Measurements from ENCODE around the gene CCDC9.
"Not testable (repeated sequence)": the region's sequence is repeated elsewhere in the genome, so short reads cannot be mapped to it uniquely, and the experiment has no call there.

Gene CCDC9

DNA sequence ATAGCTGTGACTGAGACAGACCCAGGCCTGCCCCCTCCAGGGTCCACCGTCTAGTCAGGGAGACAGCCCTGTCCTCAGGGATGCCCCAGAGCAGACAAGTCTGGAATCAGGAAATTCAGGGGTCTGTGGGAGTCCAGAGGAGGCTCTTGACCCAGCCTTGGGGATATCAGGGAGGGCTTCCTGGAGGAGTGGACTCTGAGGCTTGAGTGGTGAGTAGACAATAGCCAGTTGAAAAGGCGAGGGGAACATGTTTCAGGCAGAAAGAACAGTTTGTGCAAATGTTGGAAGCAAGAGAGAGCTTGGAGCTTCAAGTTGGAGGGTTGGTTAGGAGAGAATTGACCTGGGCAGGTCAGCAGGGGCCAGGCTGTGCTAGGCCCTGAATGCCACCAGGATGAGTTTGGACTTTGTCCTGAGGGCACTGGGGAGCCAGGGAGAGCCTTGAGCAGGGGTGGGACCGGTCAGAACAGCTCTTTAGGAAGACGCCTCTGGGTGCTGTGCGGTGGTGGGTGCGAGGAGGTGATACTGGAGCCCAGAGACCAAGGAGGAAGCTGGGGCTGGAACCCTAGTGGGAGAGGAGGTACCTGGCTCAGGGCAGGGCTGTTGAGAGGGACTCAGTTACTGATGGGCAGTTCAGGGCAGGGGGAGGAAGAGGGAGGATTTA lies 2.7 kb downstream of the CCDC9 start:
- in situ Hi-C loops (cut with MboI; ENCODE audit: low sequenced_read_pairs) = no loop called here

DNA sequence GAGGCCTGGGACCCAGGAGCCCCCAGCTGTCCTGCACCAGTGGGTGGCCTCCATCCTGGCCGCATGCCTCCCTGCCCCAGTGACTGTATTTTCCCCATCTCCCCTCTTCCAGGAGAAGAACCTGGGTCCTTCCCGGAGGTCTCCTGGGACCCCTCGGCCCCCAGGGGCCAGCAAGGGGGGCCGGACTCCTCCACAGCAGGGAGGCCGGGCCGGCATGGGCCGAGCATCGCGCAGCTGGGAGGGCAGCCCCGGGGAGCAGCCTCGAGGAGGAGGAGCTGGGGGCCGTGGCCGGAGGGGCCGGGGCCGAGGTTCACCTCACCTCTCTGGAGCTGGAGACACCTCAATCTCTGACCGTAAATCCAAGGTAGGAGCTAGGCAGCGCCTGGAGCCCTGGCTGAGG lies 4.2 kb downstream of the CCDC9 start:
- in situ Hi-C loops (cut with MboI; ENCODE audit: low sequenced_read_pairs) = no loop called here

DNA sequence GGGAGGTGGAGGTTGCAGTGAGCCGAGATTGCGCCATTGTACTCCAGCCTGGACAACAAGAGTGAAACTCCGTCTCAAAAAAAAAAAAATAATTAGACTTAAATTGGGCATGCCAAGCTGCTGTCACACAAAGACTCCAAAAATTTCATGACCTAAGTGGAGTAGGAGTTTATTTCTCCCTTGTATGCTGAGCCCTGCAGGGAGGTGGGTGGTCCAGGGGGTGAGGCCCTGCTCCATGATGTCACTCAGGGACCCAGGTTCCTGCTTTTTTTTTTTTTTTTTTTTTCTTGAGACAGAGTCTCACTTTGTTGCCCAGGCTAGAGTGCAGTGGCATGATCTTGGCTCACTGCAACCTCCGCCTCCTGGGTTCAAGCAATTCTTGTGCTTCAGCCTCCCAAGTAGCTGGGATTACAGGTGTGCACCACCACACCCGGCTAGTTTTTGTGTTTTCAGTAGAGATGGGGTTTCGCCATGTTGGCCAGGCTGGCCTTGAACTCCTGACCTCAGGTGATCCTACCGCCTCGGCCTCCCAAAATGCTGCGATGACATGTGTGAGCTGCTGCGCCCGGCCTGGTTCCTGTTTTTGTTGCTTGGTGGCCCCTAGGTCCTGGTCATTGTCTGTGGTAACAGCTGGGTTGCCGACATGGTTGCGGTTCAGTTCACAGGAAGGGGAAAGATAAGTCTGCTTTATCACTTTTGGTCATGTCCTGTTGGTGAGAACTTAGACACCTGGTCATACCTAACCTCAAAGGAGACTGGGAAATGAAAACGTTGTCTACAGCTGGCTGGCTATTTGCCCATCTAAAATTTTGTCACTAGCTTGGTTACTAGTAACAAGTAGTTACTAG lies 5.8 kb downstream of the CCDC9 start:
- in situ Hi-C loops (cut with MboI; ENCODE audit: low sequenced_read_pairs) = not testable (repeated sequence)

DNA sequence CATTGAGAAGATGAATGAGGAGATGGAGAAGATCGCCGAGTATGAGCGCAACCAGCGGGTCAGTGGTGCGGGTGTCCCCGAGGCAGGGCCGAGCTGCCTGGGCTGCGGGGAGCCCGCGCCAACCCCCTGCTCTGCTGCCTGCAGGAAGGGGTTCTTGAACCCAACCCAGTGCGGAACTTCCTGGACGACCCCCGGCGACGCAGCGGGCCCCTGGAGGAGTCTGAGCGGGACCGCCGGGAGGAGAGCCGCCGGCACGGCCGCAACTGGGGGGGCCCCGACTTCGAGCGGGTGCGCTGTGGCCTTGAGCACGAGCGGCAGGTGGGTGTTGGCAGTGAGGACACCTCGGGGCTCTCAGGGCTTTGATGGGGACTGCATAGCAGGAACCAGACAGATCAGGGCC lies 8.3 kb downstream of the CCDC9 start:
- in situ Hi-C loops (cut with MboI; ENCODE audit: low sequenced_read_pairs) = no loop called here

DNA sequence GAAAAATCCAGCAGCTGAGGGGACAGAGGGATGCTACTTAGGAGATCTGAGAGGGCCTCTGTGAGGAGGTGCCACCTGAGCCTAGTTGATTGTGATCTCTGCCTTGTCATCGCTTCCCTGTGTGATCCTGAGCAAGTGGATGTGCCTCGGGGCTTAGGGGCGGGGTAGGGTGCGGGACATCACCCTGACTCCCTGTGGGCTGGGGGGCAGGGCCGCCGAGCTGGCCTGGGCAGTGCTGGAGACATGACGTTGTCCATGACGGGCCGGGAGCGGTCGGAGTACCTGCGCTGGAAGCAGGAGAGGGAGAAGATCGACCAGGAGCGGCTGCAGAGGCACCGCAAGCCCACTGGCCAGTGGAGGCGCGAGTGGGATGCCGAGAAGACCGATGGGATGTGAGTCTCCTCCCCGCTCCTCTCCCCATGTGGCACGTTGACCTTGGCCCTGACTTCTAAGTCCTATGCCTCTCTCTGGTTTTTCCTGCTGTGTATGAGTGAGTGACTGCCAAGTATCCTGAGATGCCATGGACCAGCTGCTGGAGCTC lies 10.1 kb downstream of the CCDC9 start:
- in situ Hi-C loops (cut with MboI; ENCODE audit: low sequenced_read_pairs) = no loop called here

DNA sequence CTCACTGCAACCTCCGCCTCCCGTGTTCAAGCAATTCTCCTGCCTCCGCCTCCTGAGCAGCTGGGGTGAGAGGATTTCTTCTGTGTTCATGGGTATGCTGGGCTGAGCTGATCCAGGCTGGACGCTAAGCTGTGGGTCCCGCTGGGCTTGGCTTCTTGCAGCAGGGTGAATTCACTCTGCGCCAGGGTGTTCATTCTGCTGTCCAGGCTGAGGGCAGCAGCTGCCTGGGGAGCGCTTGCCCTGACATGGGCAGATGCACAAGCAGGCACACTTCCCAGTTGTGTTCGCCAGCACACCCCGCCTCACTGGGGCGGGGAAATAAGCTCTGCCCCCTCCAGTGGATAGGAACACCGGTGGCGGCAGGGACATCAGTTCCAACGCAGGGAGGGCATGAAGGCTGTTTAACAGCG lies 11.0 kb downstream of the CCDC9 start:
- in situ Hi-C loops (cut with MboI; ENCODE audit: low sequenced_read_pairs) = no loop called here

DNA sequence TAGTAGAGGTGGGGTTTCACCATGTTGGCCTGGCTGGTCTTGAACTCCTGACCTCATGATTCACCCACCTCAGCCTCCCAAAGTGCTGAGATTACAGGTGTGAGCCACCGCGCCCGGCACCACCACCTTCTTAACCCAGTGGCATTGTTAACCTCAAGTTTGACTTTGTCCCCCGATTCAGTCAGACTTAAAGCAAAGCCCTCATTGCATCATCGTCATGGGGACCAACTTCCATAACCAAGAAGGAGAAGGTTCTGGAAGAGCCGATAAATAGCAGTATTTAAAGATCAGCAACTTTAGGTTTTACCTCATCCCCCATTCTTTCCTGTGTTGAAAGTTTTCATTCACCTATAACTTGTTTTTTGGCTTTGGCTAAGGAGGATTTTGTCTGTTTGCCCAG lies 11.7 kb downstream of the CCDC9 start:
- in situ Hi-C loops (cut with MboI; ENCODE audit: low sequenced_read_pairs) = no loop called here

DNA sequence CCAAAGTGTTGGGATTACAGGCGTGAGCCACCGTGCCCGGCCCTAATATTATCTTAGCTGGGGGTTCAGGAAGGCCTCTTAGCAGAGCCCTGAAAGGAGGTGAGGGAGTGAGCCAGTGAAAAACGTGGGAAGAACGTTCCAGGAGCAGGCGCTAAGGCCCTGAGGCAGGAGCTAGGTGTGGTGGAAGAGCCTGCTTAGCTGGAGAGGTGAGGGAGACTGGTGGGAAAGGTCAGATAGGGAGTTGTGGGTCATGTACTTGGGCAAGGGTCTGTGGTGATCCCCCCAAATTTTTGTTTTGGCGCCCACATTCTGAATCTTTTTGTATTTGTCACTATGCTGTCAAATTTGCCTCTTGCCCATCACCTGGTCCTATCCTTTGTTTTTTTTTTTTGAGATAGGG lies 13.3 kb downstream of the CCDC9 start:
- in situ Hi-C loops (cut with MboI; ENCODE audit: low sequenced_read_pairs) = no loop called here

DNA sequence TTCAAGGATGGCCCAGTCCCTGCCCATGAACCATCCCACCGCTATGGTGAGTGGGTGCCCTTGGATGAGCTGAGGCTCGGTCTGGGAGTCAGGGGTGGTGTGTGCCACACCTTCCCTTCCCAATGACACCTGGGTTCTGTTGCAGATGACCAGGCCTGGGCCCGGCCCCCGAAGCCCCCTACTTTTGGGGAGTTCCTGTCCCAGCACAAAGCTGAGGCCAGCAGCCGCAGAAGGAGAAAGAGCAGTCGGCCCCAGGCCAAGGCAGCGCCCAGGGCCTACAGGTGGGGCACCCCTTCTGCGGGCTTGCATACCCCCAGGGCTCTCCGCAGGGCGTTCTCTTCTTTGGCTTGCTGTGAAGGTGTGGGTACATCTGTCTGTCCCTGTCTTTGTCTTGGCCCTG lies 14.1 kb downstream of the CCDC9 start:
- in situ Hi-C loops (cut with MboI; ENCODE audit: low sequenced_read_pairs) = no loop called here

DNA sequence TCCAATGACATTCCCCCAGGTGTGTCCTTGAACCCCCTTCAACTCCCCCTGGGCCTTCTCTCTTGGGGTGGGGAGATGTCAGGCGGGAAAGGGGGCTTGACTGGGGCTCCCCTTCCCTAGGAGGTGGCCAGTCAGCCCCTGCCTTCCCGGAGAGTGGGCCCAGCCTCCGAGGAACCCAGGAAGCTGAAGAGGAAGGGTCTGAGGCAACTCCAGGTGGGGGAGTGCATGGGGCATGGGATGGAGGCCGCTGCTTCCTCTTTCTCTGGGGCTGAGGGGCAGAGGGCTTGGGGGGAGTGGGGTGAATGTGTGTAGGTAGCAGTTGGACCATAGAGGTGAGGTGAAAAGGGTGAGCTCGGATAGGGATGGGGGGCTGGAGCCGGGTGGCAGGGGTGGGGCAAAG lies 15.6 kb downstream of the CCDC9 start:
- in situ Hi-C loops (cut with MboI; ENCODE audit: low sequenced_read_pairs) = no loop called here

DNA sequence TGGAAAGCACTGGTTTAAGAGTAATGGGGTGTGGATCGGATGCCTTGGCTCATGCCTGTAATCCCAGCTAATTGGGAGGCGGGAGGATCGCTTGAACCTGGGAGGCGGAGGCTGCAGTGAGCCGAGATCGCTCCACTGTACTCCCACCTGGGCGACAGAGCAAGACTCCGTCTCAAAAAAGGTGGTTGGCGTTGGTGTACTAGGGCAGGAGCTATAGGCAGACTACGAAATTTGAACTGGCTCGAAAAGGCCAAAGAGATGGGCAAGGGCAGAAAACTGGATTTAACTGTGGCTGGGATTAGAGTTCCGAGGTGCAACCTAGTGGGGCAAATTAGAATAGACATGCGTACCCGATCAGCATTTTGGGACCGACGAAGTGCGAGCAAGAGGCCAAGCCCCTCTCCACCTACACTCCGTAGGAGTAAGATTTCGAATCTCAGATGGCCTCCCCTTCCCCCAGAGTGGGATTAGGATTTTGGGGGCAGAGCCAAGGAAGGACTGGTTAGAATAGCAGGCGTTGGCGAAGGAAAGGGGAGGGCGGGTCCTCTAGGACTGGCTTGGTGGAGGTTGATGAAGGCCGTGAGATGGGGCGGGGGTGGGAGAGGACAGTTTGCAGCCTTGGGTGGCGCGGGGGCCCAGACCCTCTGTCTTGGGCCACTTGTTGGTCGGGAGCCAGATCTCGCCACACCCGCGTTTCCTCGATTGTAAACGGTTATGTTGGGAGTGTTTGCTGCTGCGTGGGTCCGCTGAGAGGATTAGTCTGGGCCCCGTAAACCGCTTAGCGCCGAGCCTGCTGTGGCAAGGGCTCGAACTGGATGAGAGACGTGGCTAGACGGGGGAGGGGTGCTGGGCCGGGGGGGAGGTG lies 16.4 kb downstream of the CCDC9 start:
- in situ Hi-C loops (cut with MboI; ENCODE audit: low sequenced_read_pairs) = no loop called here

DNA sequence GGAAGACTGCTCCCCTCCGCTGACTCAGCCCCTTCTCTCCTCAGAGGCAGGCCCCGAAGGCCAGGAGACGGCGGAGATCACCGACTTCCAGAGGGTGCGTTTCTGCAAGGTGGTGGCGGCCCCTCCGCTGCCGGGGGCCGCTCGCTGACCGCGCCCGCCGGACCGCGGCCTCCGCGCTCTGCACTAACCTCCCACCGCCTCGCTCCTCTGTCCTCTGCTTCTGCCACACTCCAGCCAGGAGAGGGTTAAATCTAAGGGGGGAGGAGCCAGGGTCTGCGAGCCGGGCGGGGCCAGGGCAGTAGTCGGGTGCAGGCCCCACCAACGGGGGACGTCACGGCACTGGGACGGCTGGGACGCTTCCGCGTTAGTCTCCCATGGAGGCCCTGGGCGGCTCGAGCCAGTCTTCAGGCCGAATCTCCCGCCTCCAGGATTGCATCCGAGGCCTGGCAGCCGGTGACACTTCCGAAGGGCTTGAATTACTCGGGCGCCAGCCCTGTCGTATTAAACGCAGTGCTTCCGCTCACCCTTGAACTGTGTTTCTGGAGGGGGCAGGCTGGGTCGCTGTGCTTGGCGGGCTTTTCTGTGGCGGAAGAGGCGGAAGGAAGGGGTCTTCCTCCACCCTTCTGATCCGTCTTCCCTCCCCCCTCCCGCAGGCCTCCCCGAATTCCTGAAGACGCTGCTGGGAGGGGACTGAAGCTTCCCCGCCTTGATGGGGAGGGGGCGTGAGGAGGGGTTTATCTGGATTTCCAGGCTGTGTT lies 17.2 kb downstream of the CCDC9 start:
- in situ Hi-C loops (cut with MboI; ENCODE audit: low sequenced_read_pairs) = no loop called here

DNA sequence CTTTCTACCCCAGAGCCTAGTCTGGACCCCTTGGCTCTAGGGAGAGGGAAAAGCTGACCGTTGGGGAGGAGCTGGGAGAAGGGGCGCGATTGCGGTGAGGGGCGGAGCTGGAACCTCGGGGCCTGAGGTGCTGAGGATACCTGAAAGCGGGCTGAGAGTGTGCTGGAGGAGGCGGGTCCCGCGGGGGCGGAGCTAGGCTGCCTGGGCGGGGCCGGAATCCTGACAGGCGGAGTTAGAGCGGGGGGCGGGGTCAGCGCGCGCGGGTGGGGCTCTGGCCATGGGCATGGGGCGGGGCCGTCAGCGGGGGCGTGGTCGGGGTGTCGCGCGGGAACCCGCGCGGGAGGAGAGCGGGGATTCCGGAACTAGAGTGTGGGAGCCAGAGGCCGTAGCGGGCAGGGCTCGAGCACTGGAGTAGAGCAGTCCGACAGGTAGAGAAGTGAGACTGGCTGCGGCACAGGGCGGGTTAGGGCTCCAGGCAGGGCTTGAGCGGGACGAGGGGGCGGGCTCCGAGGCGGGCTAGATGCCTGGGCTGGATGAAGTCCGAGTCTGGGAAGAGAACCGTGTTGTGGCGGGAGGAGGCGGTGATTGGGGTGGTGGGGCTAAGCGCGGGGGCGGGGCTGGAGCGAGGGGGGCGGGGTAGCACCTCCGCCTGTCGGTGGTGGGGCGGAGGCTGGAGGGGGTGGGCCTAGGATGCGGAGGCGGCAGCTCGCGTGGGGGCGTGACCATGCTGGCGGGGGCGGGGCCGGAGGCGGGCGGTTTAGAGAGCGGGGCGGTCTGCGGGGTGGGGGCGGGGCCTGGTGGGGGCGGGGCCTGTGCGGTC lies 18.0 kb downstream of the CCDC9 start, which contains the start of gene INAFM1:
INAFM1 (plus strand) TSS at position 815 of the 820 bp plus-strand sequence. CDS start 35 bp downstream, outside the sequence.
- in situ Hi-C loops (cut with MboI; ENCODE audit: low sequenced_read_pairs) = no loop called here

DNA sequence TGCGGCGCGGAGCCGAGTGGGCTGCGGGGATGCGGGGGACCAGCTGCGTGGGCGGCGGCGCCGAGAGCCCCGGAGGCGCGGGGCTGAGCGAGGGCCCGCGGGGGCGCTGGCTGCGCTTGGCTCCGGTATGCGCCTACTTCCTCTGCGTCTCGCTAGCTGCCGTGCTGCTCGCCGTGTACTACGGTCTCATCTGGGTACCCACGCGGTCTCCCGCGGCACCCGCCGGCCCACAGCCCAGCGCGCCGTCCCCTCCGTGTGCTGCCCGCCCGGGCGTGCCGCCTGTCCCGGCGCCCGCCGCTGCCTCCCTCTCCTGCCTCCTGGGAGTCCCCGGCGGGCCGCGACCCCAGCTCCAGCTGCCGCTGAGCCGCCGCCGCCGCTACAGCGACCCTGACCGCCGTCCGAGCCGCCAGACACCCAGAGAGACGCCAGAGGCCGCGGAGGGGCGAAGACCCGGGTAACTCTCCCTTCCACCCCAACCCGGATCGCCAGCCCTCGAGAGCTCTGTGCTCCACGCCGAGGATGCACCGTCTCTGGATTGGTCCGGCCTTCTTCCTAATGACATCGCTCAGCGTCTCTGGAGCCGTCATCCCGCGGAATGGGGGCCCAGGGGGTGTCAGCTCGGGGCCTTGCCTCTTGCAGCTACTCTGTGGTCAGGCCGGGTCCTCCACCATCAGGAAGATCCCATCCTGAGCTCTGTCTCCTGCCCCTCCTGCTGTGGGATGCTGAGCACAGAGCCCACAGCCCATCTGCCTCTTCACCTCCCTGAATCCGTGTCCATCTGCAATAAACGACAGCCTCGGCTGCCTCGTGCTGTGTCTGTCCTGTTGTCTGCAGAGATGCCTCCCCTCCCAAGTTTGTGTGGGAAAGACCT lies 18.8 kb downstream of the CCDC9 start:
- in situ Hi-C loops (cut with MboI; ENCODE audit: low sequenced_read_pairs) = loop anchor here (25.0 kb wide), 1 partner anchor 437 kb away; the partner anchor contains the start of gene EHD2

DNA sequence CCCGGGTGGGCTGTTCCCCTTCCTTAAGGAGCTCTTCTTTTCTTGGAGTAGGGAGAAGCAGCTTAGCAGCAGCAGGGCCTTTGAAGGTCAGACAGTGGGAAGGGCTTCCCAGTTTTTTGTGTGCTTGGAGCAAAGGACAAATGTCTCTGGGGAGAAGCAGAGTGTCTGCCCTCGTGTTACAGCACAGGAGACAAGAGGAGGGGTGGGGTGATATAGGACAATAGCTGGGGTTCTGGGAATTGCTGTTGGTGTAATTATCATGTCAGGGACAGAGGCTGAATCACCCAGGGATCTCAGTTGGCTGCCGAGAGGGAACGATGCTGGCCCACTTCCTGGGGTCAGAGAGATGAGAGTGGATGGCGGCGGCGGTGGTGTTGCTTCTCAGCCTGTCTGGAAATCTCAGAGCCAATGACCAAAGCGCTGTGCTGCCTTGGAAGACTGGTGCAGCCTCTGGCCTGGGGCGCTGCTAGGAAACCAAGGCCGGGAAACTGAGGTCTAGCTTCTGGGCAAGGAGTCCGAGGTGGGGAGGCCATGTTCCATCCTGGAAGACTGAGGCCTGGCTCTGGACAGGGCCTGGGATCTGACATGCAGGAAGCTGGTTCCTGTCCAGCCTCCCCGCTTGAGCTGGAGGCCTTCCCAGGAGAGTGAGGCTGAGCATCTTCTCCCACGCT lies 19.6 kb downstream of the CCDC9 start:
- in situ Hi-C loops (cut with MboI; ENCODE audit: low sequenced_read_pairs) = loop anchor here (25.0 kb wide), 1 partner anchor 436 kb away; the partner anchor contains the start of gene EHD2

DNA sequence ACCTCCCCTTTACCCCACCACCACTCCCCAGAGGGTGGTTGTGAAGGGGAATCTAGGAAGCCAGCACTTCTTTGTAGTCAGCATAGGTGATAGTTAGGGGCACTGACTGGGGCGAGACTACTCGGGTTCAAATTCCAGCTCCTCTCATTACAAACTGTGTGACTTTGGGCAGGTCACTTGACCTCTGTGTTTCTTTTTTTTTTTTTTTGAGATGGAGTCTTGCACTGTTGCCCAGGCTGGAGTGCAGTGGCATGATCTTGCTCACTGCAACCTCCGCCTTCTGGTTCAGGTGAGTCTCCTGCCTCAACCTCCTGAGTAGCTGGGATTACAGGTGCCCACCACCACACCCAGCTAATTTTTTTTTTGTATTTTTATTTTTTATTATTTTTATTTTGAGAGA lies 20.2 kb downstream of the CCDC9 start:
- in situ Hi-C loops (cut with MboI; ENCODE audit: low sequenced_read_pairs) = loop anchor here (25.0 kb wide), 1 partner anchor 436 kb away; the partner anchor contains the start of gene EHD2

DNA sequence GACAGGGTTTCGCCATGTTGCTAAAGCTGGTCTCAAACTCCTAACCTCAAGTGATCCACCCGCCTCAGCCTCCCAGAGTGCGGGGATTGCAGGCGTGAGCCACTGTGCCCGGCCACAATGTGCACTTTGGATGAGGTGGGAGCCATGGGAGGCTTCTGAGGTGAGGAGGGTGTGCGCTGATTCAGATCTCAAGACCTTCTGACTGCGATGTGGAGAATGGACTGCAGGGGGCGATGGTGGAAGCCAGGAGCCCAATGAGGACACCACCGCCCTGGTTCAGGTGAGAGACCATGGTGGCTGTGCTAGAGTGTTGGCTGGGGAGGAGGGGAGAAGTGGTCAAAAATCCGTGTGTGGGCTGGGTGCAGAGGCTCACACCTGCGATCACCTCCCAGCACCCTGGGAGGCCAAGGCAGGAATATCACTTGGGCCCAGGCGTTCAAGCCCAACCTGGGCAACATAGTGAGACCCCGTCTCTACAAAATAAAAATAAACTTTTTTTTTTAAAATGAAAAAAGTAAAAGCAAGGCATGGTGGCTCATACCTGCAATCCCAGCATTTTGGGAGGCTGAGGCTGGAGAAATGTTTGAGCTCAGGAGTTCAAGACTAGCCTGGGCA lies 24.0 kb downstream of the CCDC9 start:
- in situ Hi-C loops (cut with MboI; ENCODE audit: low sequenced_read_pairs) = loop anchor here (25.0 kb wide), 1 partner anchor 432 kb away; the partner anchor contains the start of gene EHD2

Data from HL-60/S4 treated with retinoic acid at 250 ng/mL for 4 days and 3 days (cell line).